Uterus (tissue), 2 donors: ENCODE measurements around the gene NDUFB10.

ENCODE experiments used
- CTCF ChIP-seq, 4 experiments: fragments of 200-600 bp in 2 of 4; fragments of 450-650 bp in 2 of 4; sonication (generic) in 2 of 4; IDR thresholded peaks; one replicate each; pipeline ENCODE4 v1.5.1; 2016 to 2019; ENCODE audit warnings: antibody characterized with exemption in 4 of 4, mild to moderate bottlenecking in 2 of 4, moderate library complexity in 1 of 4
- POLR2A ChIP-seq, 2 donors: fragments of 450-650 bp; IDR thresholded peaks; one replicate each; pipeline ENCODE4 v1.6.1; 2016; ENCODE audit warnings: antibody characterized with exemption in 2 of 2, mild to moderate bottlenecking in 1 of 2, moderate library complexity in 1 of 2

- TF ChIP-seq CTCF (IDR thresholded peaks at IDR 0.05) (no peak), POLR2A (IDR thresholded peaks at IDR 0.05) (no peak)
Observed at GRCh38 chr16:1991588-1991947, 32.2 kb downstream of the NDUFB10 start.
